OCI-LY3 (cell line): Measurements from ENCODE around the gene ATIC.

ENCODE experiments used
- EZH2phosphoT487 ChIP-seq: fragments of 200-600 bp; shearing (Covaris generic); IDR thresholded peaks from 2 replicates; pipeline ENCODE4 v1.6.1; 2018; ENCODE audit warnings: antibody characterized with exemption, mixed run types, low read depth
- TF ChIP-seq, protein P1 (sequence below): fragments of 200-600, 300-600 bp; sonication (generic); IDR thresholded peaks from 2 replicates; pipeline ENCODE4 v1.5.1; 2014; ENCODE audit warnings: antibody characterized with exemption, low read length, low read depth

DNA sequence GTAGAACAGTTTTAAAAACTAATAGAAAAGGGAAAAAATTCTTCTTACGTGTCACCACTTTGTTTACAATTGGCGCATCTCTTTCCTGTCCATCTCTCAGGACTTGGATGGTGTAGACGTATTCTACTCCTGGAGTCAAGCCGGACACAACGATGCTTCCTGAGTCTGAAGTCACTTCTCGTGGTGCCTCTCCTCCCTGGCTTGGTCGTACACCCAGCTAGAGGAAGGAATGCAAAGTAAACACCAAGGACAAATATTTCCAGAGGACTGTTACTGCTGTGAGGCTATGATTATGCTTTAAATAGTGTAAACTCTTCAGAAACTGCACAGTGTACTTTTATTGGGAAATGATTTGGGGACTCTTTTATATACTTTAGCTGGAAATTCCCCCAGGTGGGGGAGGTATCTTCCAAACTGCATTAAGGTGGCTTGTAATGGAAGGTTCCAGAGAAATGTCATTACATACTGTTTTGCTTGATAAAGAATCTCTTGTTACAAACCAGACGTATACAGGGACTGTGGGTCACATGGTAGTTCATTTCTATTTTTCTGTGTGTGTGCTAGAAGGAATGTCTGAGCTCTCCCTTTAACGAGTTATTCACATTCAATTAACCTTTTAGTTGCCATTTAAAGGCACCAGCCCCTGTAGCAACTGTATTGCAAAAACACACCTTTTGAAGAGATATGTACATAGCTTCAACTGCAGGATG, 85.9 kb downstream of the ATIC start:
- TF ChIP-seq, protein P1, sequence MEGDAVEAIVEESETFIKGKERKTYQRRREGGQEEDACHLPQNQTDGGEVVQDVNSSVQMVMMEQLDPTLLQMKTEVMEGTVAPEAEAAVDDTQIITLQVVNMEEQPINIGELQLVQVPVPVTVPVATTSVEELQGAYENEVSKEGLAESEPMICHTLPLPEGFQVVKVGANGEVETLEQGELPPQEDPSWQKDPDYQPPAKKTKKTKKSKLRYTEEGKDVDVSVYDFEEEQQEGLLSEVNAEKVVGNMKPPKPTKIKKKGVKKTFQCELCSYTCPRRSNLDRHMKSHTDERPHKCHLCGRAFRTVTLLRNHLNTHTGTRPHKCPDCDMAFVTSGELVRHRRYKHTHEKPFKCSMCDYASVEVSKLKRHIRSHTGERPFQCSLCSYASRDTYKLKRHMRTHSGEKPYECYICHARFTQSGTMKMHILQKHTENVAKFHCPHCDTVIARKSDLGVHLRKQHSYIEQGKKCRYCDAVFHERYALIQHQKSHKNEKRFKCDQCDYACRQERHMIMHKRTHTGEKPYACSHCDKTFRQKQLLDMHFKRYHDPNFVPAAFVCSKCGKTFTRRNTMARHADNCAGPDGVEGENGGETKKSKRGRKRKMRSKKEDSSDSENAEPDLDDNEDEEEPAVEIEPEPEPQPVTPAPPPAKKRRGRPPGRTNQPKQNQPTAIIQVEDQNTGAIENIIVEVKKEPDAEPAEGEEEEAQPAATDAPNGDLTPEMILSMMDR = no peak
- no peak for TF ChIP-seq EZH2phosphoT487
